Measurements from ENCODE around the gene TP73. TPM values are rescaled to one million over a fixed set of nuclear protein-coding genes. Genes with fewer than 3 reads are reported as not detected.

The TP73 gene
- total RNA-seq, 1 experiment from 2014 or later = 19.2 TPM

DNA sequence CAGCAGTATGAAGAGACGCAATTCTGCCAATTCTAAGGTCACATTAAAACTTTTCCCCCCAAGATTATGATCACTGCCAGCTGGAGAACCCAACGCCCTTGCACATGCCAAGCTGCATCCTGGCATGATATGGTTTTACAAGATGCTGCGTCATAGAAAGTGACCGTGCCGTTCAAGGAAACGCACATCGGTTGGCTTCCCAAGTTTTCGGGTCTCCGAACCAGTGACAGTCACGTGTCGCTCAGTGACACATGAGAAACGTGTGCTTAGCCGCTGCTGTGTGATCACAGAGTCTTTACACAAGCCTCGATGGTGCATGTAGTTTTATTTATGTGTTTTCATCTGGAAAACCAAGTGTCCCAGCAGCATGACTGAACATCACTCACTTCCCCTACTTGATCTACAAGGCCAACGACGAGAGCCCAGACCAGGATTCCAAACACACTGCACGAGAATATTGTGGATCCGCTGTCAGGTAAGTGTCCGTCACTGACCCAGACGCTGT lies 127.6 kb downstream of the TP73 start:
- ChIA-PET POLR2A (no interaction called here), CTCF (no interaction called here), RAD21 (ENCODE audit: low non-redundant PET in 1 of 2, low total read pairs in 2 of 2, uncharacterized antibody in 2 of 2, unreplicated experiment in 2 of 2) (no interaction called here)
- ATAC-seq (no peak), DNase-seq (ENCODE audit: low read depth, low spot score) (no peak)
- Histone ChIP-seq H3K4me1 (ENCODE audit: control insufficient read depth in 1 of 2, insufficient read depth in 2 of 2, low read length in 2 of 2) (peaks cover 15 to 19% of the 10 kb centered on the region in 2 experiments), H3K36me3 (ENCODE audit: control insufficient read depth in 1 of 2, insufficient read depth in 2 of 2, low read length in 2 of 2) (peaks cover 20 to 31% of the 10 kb centered on the region in 2 experiments; a peak in 3 of 4 replicates), H3K9me3 (ENCODE audit: control insufficient read depth in 1 of 2, insufficient read depth in 1 of 2, low read depth in 1 of 2, low read length in 2 of 2) (no peaks in the 10 kb centered on the region), H2AFZ (ENCODE audit: low read depth, low read length, poor library complexity, severe bottlenecking) (no peak overlapping the region), H3K4me3 (replicated peaks in 1 of 2; ENCODE audit: low read depth in 1 of 2, low read length in 2 of 2) (no peak overlapping the region), H4K20me1 (ENCODE audit: insufficient read depth) (no peaks in the 10 kb centered on the region), H3K4me2 (ENCODE audit: low read length) (no peak overlapping the region), H3K9me2 (ENCODE audit: insufficient read depth) (no peaks in the 10 kb centered on the region), H3K9ac (ENCODE audit: low read length) (no peak overlapping the region), H3K27me3 (ENCODE audit: insufficient read depth, low read length) (no peaks in the 10 kb centered on the region), H3K27ac (ENCODE audit: low read depth, low read length) (no peak overlapping the region), H3K79me2 (ENCODE audit: insufficient read depth, low read length) (no peaks in the 10 kb centered on the region)
- TF ChIP-seq CEBPB (IDR thresholded peaks at IDR 0.05; ENCODE audit: low read depth) (no peak), SRF (IDR thresholded peaks at IDR 0.05; ENCODE audit: low read depth) (no peak), POLR2AphosphoS5 (IDR thresholded peaks at IDR 0.05; ENCODE audit: low read depth, low read length) (no peak), SP1 (IDR thresholded peaks at IDR 0.05; ENCODE audit: low read depth) (no peak), JUND (IDR thresholded peaks at IDR 0.05) (no peak), CBX3 (IDR thresholded peaks at IDR 0.05; ENCODE audit: low read depth) (no peak)
- TF ChIP-seq, protein P1, sequence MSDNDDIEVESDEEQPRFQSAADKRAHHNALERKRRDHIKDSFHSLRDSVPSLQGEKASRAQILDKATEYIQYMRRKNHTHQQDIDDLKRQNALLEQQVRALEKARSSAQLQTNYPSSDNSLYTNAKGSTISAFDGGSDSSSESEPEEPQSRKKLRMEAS (IDR thresholded peaks at IDR 0.05) = no peak
- intact Hi-C loops (cut with micrococcal nuclease) = no loop called here
- no TSS peak for BruUV-seq (replicated peaks)

DNA sequence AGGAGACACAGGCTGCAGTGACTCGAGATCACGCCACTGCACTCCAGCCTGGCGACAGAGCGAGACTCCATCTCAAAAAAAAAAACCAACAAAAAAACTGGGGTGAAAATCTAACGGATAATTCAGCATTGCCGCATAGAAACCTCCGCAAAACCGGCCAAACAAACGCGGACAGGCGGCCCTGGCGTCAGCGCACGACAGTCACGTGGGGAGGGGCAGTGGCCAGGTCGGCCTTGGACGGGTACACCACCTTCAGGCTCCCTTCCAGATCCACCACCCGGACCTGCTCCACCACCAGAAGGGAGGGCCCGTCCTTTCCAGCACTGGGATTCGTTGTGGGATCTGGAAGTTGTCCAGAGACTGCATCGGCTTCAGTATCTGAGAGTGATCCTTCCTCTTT lies 128.6 kb downstream of the TP73 start:
- H4K20me1 ChIP-seq (ENCODE audit: insufficient read depth) = no peaks in the 10 kb centered on the region
- no peak overlapping the region for H2AFZ ChIP-seq (ENCODE audit: low read depth, low read length, poor library complexity, severe bottlenecking)
- ATAC-seq (no peak), DNase-seq (ENCODE audit: low read depth, low spot score) (no peak)
- H3K27ac ChIP-seq (ENCODE audit: low read depth, low read length) = no peak overlapping the region
- BruUV-seq (replicated peaks) = no TSS peak
- H3K4me3 ChIP-seq (replicated peaks in 1 of 2; ENCODE audit: low read depth in 1 of 2, low read length in 2 of 2) = no peak overlapping the region
- RAD21 ChIA-PET (ENCODE audit: low non-redundant PET in 1 of 2, low total read pairs in 2 of 2, uncharacterized antibody in 2 of 2, unreplicated experiment in 2 of 2) = no interaction called here
- peaks cover 6 to 10% of the 10 kb centered on the region in 2 experiments; a peak in 3 of 4 replicates for H3K4me1 ChIP-seq (ENCODE audit: control insufficient read depth in 1 of 2, insufficient read depth in 2 of 2, low read length in 2 of 2)
- no peaks in the 10 kb centered on the region for H3K27me3 ChIP-seq (ENCODE audit: insufficient read depth, low read length)
- POLR2A ChIA-PET = no interaction called here
- intact Hi-C loops (cut with micrococcal nuclease) = no loop called here
- no peaks in the 10 kb centered on the region for H3K9me2 ChIP-seq (ENCODE audit: insufficient read depth)
- H3K79me2 ChIP-seq (ENCODE audit: insufficient read depth, low read length) = no peaks in the 10 kb centered on the region
- CTCF ChIA-PET = no interaction called here
- no peak overlapping the region for H3K4me2 ChIP-seq (ENCODE audit: low read length)
- TF ChIP-seq EZH2phosphoT487 (IDR thresholded peaks at IDR 0.05; ENCODE audit: borderline replicate concordance) (no peak), SIN3A (IDR thresholded peaks at IDR 0.05; ENCODE audit: low read depth) (no peak), CBX3 (IDR thresholded peaks at IDR 0.05; ENCODE audit: low read depth) (no peak), CEBPB (IDR thresholded peaks at IDR 0.05; ENCODE audit: low read depth) (no peak), RAD21 (IDR thresholded peaks at IDR 0.05; ENCODE audit: low read depth) (no peak), EZH2 (IDR thresholded peaks at IDR 0.05) (no peak), ZFX (IDR thresholded peaks at IDR 0.05) (no peak)
- TF ChIP-seq, protein P1 (IDR thresholded peaks at IDR 0.05) = no peak
- TF ChIP-seq, protein P2, sequence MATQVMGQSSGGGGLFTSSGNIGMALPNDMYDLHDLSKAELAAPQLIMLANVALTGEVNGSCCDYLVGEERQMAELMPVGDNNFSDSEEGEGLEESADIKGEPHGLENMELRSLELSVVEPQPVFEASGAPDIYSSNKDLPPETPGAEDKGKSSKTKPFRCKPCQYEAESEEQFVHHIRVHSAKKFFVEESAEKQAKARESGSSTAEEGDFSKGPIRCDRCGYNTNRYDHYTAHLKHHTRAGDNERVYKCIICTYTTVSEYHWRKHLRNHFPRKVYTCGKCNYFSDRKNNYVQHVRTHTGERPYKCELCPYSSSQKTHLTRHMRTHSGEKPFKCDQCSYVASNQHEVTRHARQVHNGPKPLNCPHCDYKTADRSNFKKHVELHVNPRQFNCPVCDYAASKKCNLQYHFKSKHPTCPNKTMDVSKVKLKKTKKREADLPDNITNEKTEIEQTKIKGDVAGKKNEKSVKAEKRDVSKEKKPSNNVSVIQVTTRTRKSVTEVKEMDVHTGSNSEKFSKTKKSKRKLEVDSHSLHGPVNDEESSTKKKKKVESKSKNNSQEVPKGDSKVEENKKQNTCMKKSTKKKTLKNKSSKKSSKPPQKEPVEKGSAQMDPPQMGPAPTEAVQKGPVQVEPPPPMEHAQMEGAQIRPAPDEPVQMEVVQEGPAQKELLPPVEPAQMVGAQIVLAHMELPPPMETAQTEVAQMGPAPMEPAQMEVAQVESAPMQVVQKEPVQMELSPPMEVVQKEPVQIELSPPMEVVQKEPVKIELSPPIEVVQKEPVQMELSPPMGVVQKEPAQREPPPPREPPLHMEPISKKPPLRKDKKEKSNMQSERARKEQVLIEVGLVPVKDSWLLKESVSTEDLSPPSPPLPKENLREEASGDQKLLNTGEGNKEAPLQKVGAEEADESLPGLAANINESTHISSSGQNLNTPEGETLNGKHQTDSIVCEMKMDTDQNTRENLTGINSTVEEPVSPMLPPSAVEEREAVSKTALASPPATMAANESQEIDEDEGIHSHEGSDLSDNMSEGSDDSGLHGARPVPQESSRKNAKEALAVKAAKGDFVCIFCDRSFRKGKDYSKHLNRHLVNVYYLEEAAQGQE (IDR thresholded peaks at IDR 0.05; ENCODE audit: low read depth) = no peak
- TF ChIP-seq, protein P3, sequence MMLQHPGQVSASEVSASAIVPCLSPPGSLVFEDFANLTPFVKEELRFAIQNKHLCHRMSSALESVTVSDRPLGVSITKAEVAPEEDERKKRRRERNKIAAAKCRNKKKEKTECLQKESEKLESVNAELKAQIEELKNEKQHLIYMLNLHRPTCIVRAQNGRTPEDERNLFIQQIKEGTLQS (IDR thresholded peaks at IDR 0.05) = no peak
- H3K9me3 ChIP-seq (ENCODE audit: control insufficient read depth in 1 of 2, insufficient read depth in 1 of 2, low read depth in 1 of 2, low read length in 2 of 2) = no peaks in the 10 kb centered on the region
- peaks cover 20 to 34% of the 10 kb centered on the region in 2 experiments; a peak in 3 of 4 replicates for H3K36me3 ChIP-seq (ENCODE audit: control insufficient read depth in 1 of 2, insufficient read depth in 2 of 2, low read length in 2 of 2)
- H3K9ac ChIP-seq (ENCODE audit: low read length) = no peak overlapping the region
